Activated CD4-positive, alpha-beta T cell treated with anti-CD3 and anti-CD28 coated beads for 48 hours (primary cell): ENCODE results near the gene PPP2R3B.
A peak's percentile ranks its signal among the peaks of the same experiment; 100 is the strongest.
"Not testable (repeated sequence)": the region's sequence is repeated elsewhere in the genome, so short reads cannot be mapped to it uniquely, and the experiment has no call there.

ENCODE experiments used
- DNase-seq: peaks from one replicate; pipeline ENCODE4 v3.0.0-alpha.2; 2020

Gene PPP2R3B

GRCh38 chrX:318068-318738 lies 68.5 kb downstream of the PPP2R3B start:
- DNase-seq: peak; percentile 99

- DNase-seq: peak; percentile 99
Observed at GRCh38 chrX:317424-318067, 69.2 kb downstream of the PPP2R3B start.

GRCh38 chrX:316351-317325 lies 70.1 kb downstream of the PPP2R3B start:
- no peak for DNase-seq

DNA sequence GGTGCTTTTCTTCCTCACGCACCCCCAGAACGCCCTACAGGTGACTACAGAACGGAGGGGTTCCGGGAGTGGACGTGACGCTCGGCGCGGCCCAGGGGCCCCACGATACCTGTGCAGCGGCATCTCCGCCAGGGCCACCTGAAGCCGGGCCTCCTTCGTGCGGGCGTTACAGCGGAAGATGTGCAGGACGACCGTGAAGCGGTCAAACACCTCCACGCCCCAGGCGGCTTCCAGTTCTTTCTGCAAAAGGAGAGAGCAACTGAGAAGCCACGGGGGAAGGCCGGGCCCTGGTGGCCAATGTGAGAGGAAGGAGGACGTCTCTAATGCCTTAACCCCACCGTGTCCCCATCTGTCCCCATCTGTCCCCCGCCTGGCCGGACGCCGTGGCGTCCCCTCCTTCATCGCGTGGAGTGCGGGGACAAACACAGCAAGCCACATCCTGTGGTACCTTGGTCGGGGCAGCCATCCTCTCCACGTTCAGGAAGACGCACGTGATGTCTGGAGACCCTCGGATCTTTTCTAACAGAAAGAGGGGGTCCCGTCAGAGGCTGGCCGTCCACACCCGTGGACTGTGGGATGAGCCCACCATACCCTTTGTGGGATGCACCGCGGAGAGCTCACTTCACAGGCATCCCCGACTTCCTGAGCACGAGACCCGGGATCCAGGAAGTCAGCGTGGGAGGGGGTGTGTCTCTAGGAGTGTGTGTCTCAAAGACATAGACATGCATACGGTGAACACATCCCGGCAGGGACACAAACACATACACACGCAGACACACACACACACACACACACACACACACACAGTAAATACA lies 71.7 kb downstream of the PPP2R3B start:
- no peak for DNase-seq

- no peak for DNase-seq
Observed at GRCh38 chrX:314049-314448, 72.7 kb downstream of the PPP2R3B start.

DNA sequence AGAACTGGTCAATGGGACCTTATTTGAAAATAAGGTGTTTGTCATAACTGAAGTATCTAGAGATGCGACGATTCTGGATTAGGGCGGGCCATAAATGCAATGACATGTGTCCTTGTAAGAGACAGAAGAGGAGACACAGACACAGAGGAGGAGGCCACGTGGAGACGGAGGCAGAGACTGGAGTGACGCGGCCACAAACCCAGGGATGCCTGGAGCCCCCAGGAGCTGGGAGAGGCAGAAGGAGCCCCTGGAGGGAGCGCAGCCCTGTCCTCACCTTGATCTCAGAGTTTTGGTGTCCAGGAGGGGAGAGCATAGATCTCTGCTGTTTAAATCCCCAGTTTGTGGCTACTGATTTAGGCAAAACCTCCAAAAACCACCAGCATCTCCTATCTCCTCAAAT lies 73.2 kb downstream of the PPP2R3B start:
- DNase-seq: no peak

DNA sequence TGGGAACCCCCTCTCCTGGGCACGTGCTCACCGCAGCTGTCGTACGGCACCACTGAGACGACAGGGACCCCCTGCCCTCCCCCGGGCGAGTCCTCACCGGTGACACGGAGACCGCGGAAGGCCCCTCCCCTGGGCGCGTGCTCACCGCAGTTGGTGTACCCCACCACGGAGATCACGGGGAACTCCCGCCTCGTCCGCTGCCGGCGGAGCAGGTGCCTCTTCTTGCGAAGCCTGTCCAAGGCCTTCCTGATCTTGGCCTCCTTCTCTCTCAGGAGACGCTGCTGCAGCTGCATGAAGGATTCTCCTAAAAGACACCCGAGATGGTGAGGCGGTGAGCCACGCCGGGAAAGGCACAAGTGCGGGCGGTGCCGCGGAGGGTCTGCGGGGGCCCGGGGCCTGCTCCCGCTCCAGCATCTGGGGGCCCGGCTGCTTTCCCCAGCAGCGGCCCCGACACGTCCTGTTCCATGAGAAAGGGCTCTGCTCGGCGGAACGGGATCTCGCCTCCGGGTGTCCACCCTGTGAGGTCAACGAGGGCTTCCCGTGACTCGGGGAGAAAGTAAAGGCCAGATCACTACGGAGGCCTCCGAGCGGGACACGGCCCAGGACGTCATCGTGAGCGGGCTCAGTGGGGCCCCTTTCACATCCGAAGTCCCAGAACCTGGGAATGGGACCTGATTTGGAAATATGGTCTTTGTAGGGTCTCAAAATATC lies 73.9 kb downstream of the PPP2R3B start:
- DNase-seq: no peak

DNA sequence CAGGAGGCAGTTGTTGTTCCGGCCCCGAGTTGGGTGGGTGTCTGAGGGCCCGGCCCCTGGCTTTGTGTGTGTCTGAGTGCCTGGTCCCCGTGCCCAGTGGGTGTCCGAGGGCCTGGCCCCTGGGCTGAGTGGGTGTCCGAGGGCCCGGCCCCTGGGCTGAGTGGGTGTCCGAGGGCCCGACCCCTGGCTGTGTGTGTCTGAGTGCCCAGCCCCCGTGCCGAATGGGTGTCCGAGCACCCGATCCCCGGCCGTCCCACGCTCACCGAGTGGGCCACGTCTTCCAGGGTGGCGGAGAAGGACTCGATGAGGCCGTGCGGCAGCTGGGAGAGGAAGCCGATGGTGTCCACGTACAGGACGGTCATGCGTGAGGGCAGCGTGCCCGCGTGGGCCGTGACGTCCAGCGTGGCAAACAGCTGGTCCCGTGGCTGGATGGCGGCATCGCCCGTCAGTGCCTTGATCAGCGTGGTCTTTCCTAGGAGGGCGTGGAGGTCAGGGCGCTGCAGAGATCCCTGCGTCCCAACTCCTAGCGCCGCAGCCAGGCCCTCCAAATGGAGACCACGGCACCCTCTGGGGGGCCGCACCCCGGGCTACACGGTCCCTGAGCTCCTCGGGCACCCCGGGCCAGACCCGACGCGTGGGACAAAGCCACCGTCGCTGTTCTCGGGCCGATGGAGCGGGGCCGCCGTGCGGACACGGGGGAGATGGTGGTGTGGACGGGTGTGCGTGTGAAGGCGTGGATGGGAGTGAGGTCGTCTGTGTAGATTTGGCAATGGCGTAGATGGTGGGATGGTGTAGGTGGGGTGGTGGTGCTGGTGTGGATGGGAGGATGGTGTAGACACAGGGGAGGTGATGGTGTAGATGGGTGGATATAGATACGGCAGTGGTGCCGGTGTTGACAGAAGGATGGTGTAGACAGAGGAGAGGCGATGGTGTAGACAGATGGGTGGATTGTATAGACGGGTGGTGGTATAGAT lies 75.3 kb downstream of the PPP2R3B start:
- DNase-seq: no peak

DNA sequence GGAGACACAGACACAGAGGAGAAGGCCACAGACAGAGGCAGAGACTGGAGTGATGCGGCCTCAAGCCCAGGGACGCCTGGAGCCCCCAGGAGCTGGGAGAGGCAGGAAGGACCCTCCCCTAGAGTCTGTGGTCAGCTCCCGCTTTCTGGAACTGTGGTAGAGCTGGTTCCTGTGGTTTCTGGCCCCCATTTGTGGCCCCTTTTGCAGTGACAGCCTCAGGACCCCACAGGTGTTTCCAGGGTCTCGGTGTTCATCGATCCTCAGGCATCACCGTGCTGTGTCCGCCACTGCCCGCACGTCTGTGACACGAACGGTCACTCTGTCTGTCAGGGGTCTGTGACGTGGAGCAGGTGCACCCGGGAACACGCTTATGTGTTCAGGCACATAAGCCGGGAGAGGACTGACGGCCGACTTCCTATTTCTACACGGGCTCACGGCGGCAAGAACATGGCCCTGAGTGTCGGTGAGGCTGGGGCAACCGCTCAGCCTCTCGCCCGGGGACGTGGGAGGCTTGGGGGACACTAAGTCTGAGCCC lies 76.0 kb downstream of the PPP2R3B start:
- no peak for DNase-seq

DNA sequence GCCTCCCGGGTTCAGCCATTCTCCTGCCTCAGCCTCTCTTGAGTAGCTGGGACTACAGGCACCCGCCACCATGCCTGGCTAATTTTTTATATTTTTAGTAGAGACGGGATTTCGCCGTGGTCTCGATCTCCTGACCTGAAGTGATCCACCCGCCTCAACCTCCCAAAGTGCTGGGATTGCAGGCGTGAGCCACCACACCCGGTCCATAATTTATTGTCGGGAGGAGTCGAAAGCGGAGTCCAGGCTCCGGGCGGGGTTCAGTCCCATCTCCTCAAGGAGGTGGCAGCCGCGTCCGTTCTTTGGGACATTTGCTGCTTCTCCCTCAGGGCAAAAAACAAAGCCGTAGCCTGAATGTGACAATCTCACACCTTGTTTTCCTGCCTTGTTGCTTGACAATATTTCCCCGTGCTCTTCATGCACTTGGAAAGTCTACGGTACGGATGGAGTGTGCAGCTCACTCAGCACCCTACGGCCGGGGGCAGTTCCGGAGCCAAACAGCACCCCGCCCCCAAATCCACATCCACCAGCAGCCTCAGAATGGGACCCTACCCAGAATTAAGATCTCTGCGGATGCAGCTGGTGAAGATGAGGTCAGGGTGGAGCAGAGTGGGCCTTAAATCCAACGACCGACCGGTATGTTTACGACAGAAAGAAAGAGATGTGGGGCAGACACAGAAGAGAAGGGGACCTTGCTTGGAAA lies 77.7 kb downstream of the PPP2R3B start:
- DNase-seq: no peak

DNA sequence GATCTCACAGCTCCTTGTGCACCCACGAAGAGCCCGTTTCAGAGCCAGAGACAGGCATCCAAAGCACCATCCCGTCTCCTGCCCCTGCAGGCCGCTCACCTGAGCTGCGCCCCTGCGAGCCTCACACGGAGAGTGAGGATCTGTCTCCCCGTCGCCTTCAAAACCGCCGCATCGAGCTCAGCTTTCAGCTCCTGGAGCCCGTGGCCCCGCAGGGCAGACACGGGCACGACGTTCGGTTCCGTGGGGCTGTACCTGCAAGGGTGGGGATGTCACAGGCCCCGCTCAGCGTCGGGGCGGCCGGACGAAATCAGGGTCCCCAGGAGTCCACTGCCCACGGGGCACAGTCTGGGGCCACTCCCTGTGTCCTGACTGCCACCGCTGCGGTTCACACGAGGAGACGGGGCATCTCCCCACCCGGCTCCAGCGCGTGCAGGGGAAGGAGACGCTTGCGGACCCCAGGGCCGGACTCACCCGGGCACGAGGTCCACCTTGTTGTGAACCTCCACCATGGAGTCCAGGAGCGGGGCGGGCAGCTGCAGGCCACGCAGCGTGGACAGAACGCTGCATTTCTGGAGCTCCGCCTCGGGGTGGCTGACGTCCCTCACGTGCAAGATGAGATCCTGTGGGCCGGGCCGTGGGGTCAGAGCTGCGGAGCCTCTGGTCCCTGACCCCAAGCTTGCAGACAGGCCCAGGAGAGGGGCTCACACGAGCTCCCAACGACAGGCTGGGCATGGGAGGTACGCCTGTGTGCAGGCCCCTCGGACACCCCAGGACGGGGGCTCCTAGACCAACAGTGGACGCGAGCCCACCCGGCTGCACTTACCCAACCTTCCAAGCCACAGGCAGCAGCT lies 79.2 kb downstream of the PPP2R3B start:
- no peak for DNase-seq

DNA sequence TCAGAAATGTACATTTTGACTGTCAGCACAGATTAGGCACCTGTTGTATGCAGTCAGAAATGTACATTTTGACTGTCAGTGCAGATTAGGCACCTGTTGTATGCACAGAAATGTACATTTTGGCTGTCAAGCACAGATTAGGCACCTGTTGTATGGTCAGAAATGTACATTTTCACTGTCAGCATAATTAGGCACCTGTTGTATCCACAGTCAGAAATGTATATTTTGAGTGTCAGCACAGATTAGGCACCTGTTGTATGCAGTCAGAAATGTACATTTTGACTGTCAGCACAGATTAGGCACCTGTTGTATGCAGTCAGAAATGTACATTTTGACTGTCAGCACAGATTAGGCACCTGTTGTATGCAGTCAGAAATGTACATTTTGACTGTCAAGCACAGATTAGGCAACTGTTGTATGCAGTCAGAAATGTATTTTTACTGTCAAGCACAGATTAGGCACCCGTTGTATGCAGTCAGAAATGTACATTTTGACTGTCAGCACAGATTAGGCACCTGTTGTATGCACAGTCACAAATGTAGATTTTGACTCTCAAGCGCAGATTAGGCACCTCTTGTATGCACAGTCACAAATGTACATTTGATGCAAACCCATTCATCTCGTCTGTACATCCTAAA lies 80.0 kb downstream of the PPP2R3B start:
- not testable (repeated sequence) for DNase-seq

DNA sequence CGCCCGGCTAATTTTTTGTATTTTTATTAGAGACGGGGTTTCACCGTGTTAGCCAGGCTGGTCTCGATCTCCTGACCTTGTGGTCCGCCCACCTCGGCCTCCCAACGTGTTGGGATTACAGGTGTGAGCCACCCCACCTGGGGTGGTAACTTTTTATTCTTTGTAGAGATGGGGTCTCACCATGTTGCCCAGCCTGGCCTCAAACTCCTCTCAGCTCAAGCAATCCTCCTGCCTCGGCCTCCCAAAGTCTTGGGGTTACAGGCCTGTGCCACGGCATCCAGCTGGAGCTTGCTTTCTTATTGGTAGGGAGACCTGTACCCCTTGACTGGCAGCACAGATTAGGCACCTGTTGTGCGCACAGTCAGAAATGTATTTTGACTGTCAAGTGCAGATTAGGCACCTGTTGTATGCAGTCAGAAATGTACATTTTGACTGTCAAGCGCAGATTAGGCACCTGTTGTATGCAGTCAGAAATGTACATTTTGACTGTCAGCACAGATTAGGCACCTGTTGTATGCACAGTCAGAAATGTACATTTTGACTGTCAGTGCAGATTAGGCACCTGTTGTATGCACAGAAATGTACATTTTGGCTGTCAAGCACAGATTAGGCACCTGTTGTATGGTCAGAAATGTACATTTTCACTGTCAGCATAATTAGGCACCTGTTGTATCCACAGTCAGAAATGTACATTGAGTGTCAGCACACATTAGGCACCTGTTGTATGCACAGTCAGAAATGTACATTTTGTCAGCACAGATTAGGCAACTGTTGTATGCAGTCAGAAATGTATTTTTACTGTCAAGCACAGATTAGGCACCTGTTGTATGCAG lies 80.7 kb downstream of the PPP2R3B start:
- DNase-seq: not testable (repeated sequence)

GRCh38 chrX:302975-303374 lies 83.7 kb downstream of the PPP2R3B start:
- DNase-seq: no peak

- no peak for DNase-seq
Observed at GRCh38 chrX:300334-300733, 86.4 kb downstream of the PPP2R3B start.

- DNase-seq: no peak
Observed at GRCh38 chrX:298993-299392, 87.7 kb downstream of the PPP2R3B start.

DNA sequence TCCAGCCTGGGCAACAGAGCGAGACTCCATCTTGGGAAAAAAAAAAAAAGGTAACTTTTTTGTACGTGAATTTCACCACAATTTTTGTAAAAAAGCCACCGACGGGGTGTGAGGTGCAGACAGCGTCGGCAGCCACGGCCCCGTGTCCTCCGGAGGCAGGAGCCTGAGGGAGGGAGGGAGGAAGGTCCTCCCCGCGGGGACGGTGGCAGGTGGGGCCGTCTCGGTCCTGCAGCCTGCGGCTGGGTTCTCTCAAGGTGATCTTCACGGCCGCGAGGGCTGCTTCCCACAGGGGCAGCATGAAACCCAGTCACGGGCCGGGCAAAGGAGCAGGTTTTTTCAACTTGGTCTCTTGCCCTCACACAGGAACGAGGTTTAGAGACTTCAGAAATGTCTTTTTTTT lies 91.6 kb downstream of the PPP2R3B start:
- DNase-seq: no peak
